NCI-H1436 (cell line): ENCODE results near the gene GPC5.
"Not testable (repeated sequence)": the region's sequence is repeated elsewhere in the genome, so short reads cannot be mapped to it uniquely, and the experiment has no call there.

Experiments used
- DNase-seq: peaks from one replicate; lab custom pipeline; 2025; lab: John Stamatoyannopoulos, UW

GPC5 gene

DNA sequence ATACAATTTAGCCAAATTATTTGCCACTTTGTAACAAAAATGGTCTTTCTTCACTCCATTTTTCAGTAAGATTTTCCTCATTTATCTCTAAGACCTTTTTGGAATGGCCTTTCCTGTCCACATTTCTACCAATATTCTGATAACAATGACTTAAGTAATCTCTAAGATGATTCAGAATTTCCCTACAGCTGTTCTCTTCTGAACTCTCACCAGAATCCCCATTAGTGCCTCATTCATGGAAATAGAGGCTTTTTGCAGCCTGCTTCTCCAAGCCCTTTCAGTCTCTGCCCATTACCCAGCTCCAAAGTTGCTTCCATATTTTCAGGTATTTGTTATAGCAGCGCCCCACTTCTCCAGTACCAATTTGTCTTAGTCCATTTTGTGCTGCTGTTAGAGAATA is 867.0 kb downstream of the GPC5 start:
- DNase-seq, result no peak

DNA sequence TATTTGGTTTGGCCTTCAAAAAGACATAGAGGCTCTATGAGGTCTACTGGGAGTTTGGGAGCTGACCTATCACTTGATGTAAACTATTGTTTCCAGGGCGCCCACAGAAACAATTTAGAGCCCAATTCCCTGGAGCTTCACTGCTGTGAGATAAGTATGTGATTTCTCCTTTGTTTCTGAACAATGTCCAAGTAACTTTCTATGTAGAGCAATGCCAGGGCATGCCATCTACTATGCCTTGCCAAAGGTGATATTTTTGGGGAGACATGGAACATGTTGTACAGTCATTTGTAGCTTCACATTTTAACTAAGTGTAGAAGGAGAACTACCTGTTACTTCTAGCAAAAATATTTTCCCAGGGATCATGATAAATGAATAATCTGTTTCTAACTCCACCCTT is 872.6 kb downstream of the GPC5 start:
- no peak for DNase-seq

DNA sequence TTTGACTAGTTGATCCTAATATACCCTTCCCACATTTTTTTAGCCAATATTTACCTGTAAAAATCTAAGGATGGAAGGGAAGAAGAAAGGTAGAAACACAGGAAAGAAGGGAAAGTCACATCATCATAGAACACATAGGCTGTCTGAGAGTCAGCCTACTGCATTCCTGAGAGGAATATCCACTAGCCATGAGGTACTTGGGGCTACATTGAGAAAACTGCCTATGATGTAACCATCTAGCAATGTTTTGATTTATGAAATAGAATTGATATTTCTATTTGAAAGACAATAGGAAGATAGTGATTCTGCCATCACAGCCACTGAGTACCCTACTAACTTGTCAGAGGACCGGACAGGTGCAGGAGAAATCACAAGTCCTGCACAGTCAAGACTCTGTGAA is 873.8 kb downstream of the GPC5 start:
- DNase-seq, result no peak

DNA sequence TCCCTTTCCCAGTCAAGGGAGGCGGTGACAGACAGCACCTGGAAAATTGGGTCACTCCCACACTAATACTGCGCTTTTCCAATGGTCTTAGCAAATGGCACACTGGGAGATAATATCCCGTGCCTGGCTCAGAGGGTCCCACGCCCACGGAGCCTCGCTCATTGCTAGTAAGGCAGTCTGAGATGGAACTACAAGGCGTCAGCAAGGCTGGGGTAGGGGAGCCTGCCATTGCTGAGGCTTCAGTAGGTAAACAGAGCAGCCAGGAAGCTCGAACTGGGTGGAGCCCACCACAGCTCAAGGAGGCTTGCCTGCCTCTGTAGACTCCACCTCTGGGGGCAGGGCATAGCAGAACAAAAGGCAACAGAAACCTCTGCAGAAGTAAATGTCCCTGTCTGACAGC is 882.6 kb downstream of the GPC5 start:
- DNase-seq, result not testable (repeated sequence)

DNA sequence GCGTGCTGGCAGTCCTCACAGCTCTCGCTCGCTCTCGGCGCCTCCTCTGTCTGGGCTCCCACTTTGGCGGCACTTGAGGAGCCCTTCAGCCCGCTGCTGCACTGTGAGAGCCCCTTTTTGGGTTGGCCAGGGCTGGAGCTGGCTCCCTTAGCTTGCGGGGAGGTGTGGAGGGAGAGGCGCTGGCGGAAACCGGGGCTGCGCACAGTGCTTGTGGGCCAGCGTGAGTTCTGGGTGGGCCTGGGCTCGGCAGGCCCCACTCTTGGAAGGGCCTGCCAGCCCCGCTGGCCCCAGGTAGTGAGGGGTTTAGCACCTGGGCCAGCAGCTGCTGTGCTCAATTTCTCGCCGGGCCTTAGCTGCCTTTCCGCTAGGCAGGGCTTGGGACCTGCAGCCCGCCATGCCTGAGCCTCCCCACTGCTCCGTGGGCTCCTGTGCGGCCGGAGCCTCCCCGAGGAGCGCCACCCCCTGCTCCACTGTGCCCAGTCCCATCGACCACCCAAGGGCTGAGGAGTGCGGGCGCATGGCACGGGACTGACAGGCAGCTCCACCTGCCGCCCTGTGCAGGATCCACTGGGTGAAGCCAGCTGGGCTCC is 892.4 kb downstream of the GPC5 start:
- DNase-seq, result not testable (repeated sequence)

DNA sequence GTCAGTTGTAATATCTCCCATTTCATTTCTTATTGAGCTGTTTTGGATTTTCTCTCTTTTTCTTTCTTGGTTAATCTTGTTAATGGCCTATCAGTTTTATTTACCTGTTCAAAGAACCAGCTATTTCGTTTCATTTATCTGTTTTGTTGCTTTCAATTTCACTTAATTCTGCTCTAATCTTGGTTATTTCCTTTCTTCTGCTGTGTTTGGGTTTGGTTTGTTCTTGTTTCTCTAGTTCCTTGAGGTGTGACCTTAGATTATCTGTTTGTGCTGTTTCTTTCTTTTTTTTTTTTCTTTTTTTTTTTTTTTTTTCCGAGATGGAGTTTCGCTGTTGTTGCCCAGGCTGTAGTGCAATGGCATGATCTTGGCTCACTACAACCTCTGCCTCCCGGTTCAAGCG is 896.1 kb downstream of the GPC5 start:
- DNase-seq, result not testable (repeated sequence)

DNA sequence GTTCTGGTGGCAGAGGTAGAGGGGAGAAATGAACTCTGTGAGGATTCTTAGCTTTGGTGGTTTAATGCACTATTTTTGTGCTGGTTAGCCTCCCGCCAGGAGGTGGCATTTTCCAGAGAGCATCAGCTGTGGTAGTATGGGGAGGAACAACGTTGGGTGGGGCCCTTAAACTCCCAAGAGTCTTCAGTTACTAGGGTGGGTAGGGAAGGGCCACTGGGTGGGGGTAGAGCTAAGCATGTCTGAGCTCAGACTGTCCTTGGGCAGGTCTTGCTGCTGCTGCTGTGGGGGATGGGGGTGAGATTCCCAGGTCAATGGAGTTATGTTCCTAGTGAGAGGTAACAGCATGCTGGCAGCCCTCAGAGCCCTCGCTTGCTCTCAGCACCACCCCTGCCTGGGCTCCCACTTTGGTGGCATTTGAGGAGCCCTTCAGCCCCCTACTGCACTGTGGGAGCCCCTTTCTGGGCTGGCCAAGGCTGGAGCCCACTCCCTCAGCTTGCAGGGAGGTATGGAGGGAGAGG is 897.8 kb downstream of the GPC5 start:
- not testable (repeated sequence) for DNase-seq

DNA sequence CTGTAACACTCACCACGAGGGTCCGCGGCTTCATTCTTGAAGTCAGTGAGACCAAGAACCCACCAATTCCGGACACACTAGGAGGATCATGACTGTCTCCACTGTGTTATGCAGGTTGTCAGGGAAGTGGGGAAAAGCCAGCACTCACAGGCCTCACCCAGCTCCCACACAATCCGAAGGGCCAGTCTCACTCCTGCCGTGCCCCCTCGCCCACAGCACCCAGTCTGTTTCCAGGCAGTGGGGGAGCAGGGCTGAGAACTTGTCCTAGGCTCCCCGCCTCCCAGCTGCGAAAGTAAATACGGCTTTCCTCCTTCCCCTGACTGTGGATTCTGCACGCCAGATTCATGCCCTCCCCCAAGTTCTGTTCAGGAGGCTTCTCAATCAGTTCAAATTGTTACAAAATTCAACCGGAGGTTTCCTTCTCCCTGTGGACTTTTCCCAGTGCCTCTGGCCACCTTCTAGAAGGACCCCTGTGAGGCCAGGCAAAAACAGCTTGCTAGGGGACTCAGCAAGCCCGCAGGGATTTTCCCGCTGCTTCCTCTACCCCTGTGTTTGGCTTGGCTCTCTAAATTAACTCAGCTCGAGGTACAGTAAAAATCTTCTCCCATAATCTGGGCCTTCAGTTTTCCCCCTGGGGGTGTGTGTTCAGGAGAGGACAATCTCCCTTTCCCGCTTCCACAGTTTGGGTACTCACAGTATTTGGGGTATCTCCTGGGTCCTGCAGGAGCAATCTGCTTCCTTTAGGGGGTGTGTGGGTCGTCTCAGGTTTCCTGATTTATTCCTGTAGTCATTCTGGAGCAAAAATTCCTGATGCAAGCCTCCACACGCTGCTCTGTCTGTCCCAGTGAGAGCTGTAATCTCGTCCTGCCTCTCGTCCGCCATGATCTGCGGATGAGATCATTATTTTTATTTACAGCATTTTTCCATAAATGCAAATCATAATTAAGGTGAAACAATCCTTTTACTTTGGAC is 899.8 kb downstream of the GPC5 start:
- no peak for DNase-seq

DNA sequence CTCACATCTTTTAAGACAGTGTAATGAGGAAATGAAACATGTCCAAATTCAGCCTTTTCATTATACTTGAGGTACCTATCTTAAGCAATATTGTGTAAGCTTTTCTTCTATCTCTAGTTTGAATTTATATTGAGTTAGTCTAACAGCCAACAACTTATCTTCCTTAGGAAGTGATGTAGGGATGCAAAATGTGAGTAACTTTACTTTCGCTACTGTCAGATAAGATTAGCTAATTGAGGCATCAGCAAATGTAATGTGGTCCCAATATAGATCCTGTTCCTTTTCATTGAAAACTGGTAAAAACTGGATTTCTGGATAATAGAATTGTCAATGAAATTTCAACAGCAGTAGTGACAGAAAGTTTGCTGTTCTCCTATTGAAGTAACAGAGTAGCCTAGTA is 902.2 kb downstream of the GPC5 start:
- no peak for DNase-seq

DNA sequence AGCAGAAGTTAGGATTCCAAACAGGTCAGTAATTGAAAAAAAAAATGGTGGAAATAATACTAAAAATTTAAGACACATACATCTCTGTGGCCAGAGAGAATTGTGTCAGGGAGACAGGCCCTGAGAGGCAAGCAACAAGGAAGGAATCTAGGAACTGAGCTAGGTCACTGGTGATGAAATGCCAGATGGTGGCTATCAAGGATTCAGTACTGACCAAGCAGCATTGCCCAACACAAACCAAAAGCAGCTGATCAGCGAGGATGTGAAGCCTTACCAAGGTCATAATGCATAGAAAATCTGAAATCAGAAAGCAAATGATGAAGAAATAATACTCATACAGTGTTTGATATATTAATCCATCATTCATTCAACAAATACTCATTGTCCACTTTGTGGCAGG is 905.0 kb downstream of the GPC5 start:
- no peak for DNase-seq

DNA sequence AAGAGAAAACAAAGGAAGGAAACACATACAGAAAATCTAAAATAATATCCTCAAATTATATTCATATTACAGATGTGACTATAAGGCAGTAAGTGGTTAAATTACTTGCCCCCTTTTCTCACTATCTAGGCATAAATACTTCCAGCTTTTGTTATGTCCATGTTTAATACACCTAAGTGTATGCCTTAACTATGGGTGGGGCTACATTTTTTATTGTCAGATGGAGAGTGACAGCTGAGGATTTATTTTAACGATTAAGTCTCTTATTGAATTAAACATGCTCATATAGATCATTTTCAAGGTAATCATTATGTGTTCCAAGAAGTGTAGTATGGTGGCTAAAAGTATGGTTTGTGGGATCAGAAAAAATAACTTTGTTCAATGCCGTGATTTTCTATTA is 909.3 kb downstream of the GPC5 start:
- DNase-seq, result no peak

DNA sequence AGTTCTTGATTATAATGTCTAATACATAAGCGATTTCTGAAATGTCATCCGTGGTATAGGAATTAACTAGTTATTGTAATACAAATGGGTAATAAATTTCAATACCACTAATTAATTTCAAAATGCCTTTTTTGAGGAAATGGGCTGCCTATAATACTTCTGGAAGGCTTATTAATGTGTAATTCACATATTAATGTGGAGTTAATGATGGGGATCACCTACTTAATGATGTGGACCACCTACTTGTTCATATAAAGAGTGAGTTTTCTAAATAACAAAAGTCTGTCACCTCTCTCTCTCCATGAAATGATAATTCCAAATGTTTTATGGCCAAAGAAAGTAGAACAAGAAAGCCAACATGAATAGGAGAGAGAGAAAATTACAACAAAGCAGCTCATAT is 914.4 kb downstream of the GPC5 start:
- DNase-seq, result no peak

DNA sequence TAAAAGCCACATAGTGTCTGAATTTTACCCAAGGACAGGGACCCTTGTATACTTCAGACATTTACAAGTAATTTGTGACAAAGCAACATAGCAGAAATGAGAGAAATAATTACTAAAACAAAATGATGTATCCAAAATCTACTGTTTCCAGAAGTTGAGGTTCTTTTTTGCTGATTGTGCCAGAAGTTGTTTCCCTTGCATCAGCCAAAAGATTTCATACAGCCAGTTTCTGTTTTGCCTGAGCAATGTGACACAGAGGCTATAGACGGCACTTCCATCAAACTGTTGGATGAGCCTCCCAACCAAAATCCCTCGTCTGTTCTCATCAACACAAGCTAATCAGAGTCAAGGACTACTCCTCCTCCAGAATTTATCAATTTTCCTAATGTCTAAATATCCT is 915.0 kb downstream of the GPC5 start:
- DNase-seq, result no peak

DNA sequence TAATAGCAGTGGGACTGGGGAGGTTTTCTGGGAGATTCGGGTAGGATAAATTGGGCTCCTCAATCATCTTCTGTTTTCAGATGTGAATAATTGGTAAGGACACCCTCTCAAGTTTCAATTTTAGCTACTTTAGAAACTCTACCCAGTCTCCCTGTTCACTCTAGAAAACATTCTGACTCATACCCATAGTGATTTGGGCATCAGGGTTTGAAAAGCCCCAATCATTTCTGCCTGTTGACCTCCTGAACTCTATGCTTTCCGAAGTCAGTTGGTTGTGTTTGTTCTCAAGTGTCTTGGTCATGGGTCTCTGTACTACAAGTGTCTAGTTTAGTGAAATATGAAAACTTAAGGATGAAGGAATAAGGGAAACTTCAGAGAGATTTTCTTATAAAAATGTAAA is 916.8 kb downstream of the GPC5 start:
- DNase-seq, result no peak

DNA sequence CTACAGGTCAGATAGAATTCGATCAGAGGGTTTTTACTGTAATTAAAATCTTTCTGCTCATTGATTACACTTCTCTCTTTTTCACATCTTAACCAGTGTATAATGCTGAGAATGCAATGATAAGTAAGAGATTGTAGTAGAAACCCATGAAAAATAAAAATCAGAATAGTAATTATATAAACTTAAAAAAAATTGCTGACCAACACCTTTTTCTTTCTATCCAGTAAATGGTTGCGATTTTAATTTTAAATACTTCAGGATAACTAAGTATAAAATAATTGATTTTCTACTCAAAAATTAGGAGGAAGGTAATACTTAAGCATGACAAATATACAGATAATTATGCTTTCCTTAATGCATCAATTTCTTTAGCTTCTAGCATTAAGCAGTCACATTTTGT is 917.6 kb downstream of the GPC5 start:
- DNase-seq, result no peak

DNA sequence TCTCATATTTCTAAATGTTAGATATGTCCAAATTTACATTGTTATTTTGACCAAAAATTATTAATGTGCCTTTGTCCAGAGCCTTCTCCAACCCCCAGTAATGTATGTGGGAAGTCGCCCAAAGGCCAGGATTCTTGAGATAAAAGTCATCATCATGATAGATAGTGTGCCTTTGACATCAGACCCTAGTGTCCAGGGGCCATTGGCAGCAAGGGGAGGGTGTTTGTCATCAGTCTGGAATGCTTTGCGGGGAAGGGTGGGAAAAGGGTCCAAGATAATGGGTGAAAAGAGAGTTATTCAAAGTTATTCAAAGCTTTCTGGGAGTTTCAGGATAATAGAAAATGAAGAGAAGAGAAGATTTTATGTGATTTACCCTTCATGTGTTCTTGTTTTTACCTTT is 918.6 kb downstream of the GPC5 start:
- no peak for DNase-seq

DNA sequence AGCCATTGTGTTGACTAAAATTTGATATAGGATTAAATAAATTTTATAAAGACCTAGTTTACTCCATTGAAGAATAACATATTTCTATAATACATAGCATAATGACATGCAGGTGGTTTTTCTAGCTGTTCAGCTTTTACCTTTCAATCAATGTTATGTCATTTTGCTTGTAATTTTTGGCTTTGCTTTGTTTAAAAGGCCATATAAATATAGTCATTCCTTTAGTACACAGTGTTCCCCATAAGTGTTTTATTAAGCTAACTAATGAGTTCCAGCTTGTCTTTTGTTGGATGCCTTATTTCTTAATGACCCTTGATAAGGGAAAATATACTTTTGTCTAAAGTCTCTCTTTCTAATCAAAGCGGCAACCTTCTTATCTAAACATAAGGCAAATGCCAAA is 921.9 kb downstream of the GPC5 start:
- DNase-seq, result no peak

DNA sequence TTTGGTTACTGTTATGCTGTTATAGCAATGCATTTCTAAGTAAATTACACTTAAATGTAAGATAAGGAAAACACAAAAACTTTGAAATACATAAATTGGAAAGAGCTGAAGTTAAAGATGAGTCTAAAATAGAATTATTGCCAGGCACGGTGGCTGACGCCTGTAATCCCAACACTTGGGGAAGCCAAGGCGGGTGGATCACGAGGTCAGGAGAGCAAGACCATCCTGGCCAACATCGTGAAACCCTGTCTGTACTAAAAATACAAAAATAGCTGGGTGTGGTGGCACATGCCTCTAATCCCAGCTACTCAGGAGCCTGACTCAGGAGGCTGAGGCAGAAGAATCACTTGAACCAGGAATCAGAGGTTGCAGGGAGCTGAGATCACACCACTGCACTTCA is 922.8 kb downstream of the GPC5 start:
- no peak for DNase-seq

DNA sequence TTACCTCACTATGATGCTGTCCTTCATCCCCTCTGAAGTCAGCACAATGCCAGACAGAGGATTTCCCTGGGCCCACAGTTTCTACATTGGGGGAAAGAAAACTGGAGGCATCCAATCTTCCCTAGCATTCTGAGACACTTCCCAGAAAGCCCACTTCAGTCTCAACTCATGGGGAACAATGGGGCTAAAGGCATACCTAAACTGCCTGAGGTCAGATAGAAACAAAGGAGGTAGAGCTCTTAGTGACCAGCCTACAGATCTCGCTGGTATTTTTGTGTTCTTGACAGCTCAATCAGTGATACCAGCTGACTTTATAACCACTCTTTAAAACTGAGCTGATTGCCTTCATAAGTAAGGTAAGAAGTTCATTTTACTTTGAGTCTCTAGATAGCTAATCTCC is 947.2 kb downstream of the GPC5 start:
- no peak for DNase-seq

DNA sequence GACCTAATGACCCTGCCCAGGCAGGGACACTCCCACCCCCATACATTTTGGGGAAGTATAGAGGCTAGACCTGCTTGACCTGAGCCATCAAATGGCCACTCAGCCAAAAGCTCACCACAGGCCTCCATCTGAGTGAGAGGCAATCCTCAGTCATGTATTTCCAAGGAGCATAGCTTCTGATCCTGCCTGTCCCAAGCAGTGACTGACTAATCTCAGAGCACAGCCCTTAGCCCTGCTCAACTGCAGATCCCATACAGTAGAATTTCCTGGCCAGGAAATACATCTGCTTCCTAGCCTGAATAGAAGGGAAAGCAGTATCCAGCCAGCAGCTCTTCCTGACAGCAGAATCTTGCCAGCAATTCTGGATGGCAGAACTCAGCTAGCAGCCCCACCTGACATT is 947.6 kb downstream of the GPC5 start:
- DNase-seq, result no peak

DNA sequence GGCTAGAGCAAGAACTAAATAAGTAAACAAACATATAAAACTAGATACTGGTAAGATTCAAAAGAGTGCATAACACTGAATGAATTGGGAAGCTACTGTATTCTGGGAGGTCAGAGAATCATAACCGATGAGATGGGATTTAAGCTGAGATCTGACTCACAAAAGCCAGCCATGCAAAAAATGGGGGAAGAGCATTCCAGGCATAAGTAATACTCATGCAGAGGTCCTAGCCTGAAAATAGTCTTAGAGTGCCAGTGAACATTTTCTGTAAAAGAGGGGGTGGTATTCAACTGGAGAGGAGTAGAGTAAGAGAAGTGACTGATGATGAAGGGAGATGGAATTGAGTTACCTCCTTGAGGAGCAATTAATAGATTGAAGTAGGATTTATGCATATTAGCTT is 956.2 kb downstream of the GPC5 start:
- no peak for DNase-seq

DNA sequence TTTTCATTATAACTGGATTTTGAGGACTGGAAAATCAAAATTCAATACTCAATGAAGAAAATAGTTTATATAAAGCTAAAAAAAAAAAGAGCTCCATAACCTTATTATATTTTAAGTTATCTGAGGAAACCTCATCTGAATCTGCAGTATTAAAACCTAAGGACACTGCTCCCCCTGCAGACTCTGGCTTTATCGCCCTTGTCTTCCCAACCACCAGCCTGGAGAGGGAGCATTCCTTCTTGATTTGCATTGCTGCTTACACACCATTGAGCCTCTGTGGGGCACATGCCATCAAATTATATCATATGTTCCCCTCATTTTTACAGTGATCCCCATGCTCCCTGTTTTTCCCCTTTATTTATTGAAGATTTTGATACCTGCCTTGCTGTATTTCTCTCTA is 956.8 kb downstream of the GPC5 start:
- no peak for DNase-seq

DNA sequence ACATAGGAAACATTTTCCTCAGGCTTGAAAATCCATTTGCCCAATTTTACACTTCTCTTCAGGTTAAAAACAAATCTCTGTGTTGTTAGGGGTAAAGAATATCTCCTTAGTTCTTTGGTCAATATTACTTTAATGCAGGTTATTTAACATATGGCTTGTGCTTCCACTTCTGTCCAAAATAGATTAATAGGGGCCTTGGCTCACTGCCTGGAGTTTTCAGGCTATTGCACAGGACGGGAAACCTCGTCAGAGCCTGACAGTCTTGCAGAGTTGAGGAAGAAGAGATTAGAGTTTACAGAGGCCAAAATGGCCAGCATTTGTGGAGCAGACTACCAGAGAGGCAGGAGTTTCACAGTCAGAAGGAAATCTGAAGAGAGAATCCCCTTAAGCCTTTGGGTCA is 964.3 kb downstream of the GPC5 start:
- DNase-seq, result no peak

DNA sequence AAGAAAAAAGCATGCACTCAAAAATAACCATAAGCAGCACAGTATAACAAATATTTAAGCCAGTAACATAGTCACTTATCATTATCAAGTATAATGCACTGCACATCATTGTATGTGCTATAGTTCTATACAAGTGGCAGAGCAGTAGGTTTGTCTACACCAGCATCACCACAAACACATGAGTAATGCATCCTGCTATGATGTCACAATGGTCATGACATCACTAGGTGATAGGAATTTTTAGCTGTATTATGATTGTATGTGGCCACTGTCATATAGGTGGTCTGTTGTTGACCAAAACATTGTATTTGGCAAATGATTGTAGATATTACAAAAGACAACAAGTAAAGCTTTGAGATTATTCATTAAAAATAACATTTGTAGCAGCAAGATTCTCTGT is 967.5 kb downstream of the GPC5 start:
- no peak for DNase-seq
